K562 (cell line): ENCODE data around the gene ERN1. TPM values are rescaled to one million over a fixed set of nuclear protein-coding genes. Genes with fewer than 3 reads are reported as not detected.
A peak's percentile ranks its signal among the peaks of the same experiment; 100 is the strongest.

ENCODE experiments used
- CEBPG ChIP-seq, 3 experiments: fragments of 200-800 bp in 1 of 3; sonication (Bioruptor generic) in 1 of 3; sonication (generic) in 1 of 3; formaldehyde crosslinking in 1 of 3; IDR thresholded peaks in 2 of 3; conservative IDR thresholded peaks in 1 of 3; 2 replicates each; pipeline versions ENCODE4 v1.6.1 to v1.8.0; 2016 to 2022; ENCODE audit warnings: missing compliant biosample characterization in 2 of 3, missing genetic modification characterization in 2 of 3, mild to moderate bottlenecking in 1 of 3, missing genetic modification reagents in 1 of 3
- CREBBP ChIP-seq: IDR thresholded peaks from one replicate; pipeline ENCODE4 v1.6.1; 2012; ENCODE audit warnings: low read depth, mild to moderate bottlenecking, control low read depth, inconsistent platforms, low read length
- CREM ChIP-seq: IDR thresholded peaks from 2 replicates; pipeline ENCODE4 v1.6.1; 2014; ENCODE audit warnings: antibody characterized with exemption, low read depth
- DACH1 ChIP-seq: fragments of 450-650 bp; IDR thresholded peaks from 2 replicates; pipeline ENCODE4 v1.6.1; 2018; ENCODE audit not compliant: partially characterized antibody
- E2F3 ChIP-seq: fragments of 250-450 bp; sonication (Bioruptor Pico); IDR thresholded peaks from 2 replicates; pipeline ENCODE4 v1.4.0; 2020; ENCODE audit warnings: mild to moderate bottlenecking
- E2F8 ChIP-seq: fragments of 450-650 bp; IDR thresholded peaks from 2 replicates; pipeline ENCODE4 v1.7.1; 2018; ENCODE audit warnings: mild to moderate bottlenecking, low read depth; ENCODE audit not compliant: partially characterized antibody
- NFRKB ChIP-seq: fragments of 450-650 bp; IDR thresholded peaks from 2 replicates; pipeline ENCODE4 v1.6.1; 2016; ENCODE audit warnings: low read depth
- PURB ChIP-seq: sonication (generic); formaldehyde crosslinking; IDR thresholded peaks from 2 replicates; pipeline ENCODE4 v1.9.0; 2021; ENCODE audit warnings: low read depth, mild to moderate bottlenecking, missing genetic modification reagents
- RBBP5 ChIP-seq: fragments of 200-600 bp; sonication (generic); IDR thresholded peaks from 2 replicates; pipeline ENCODE4 v1.6.1; 2012; ENCODE audit warnings: borderline replicate concordance, mild to moderate bottlenecking, low read length, control low read depth, inconsistent platforms; ENCODE audit not compliant: insufficient read depth, poor library complexity, severe bottlenecking
- RBM17 ChIP-seq: fragments of 200-400 bp; formaldehyde crosslinking; IDR thresholded peaks from 2 replicates; pipeline ENCODE4 v1.6.1; 2017; ENCODE audit warnings: low read depth, mild to moderate bottlenecking, low read length, borderline replicate concordance
- TFAM ChIP-seq: fragments of 250-450 bp; sonication (Bioruptor Pico); conservative IDR thresholded peaks from 2 replicates; pipeline ENCODE4 v1.5.0; 2021; ENCODE audit warnings: mild to moderate bottlenecking, moderate library complexity
- UBTF ChIP-seq, 2 experiments: IDR thresholded peaks; 2 replicates each; pipeline ENCODE4 v1.6.1; 2012; ENCODE audit warnings: improper control_type of control experiment in 2 of 2, low read depth in 2 of 2, low read length in 2 of 2, borderline replicate concordance in 1 of 2
- ZNF197 ChIP-seq: fragments of 200-800 bp; sonication (Bioruptor generic); IDR thresholded peaks from 2 replicates; pipeline ENCODE4 v1.6.1; 2016; ENCODE audit warnings: low read depth, missing genetic modification characterization, missing compliant biosample characterization
- ZNF766 ChIP-seq: fragments of 200-800 bp; sonication (Bioruptor generic); conservative IDR thresholded peaks from 2 replicates; pipeline ENCODE4 v1.6.1; 2016; ENCODE audit warnings: missing genetic modification characterization, missing compliant biosample characterization
- ZZZ3 ChIP-seq: fragments of 450-650 bp; IDR thresholded peaks from 2 replicates; pipeline ENCODE4 v1.6.1; 2016; ENCODE audit warnings: antibody characterized with exemption, mild to moderate bottlenecking, moderate library complexity
- polyA plus RNA-seq, 8 experiments: library from polyadenylated mRNA; depleted of rRNA in 4 of 8; stranded (reverse) in 5 of 8; unstranded in 3 of 8; fragments of >200 nt; fragmentation: Nextera tagmentation in 2 of 8; fragmentation: Illumina TruSeq in 1 of 8; extraction: Ambion mirVana in 2 of 8; extraction: Trizol in 1 of 8; gene quantifications; 2 replicates each; pipeline versions ENCODE4 v1.2.1 to v1.2.3, GENCODE V29; 2011 to 2014; ENCODE audit warnings: inconsistent platforms in 1 of 8, missing spikeins in 1 of 8
- total RNA-seq, 7 experiments: library from RNA; depleted of rRNA in 6 of 7; stranded (reverse); fragments of >200 nt in 6 of 7; fragmentation: Illumina TruSeq in 2 of 7; extraction: Trizol in 2 of 7; gene quantifications; 2 replicates each; pipeline versions ENCODE4 v1.2.1 to v1.2.3, GENCODE V29; 2011 to 2021; ENCODE audit warnings: low replicate concordance in 1 of 7
- TF ChIP-seq, protein P1 (sequence below): fragments of 450-650 bp; formaldehyde crosslinking; IDR thresholded peaks from 2 replicates; pipeline ENCODE4 v1.4.0; 2020; ENCODE audit warnings: mild to moderate bottlenecking, mixed read lengths
- TF ChIP-seq, protein P2 (sequence below): fragments of 250-450 bp; sonication (Bioruptor Pico); IDR thresholded peaks from 2 replicates; pipeline ENCODE4 v1.9.0; 2021; ENCODE audit warnings: mild to moderate bottlenecking, inconsistent platforms

ERN1 gene
- total and polyA plus RNA-seq, 9 of the 15 experiments (the other 6 are each of a cell fraction or from before 2014, with no cell fraction given): 2.1 to 22.5 (median 7.3) TPM

- TF ChIP-seq UBTF (IDR thresholded peaks at IDR 0.05; ENCODE audit: borderline replicate concordance in 1 of 2, low read depth in 2 of 2, low read length in 2 of 2) (no peak), E2F3 (no peak), ZZZ3 (no peak), CREBBP (no peak), CREM (no peak), ZNF197 (no peak), DACH1 (no peak), E2F8 (no peak), RBBP5 (no peak), TFAM (CRISPR knock-in tag) (no peak), ZNF766 (CRISPR knock-in tag) (no peak), NFRKB (no peak), RBM17 (no peak), CEBPG (CRISPR knock-in tag; IDR thresholded peaks at IDR 0.05) (peak; percentile 67; the same call in 1 of the 2 replicates), CEBPG (tag; conservative IDR thresholded peaks at IDR 0.05 in 1 of 2, IDR thresholded peaks at IDR 0.05 in 1 of 2) (peak; percentile 58 to 70; a peak in 3 of 4 replicates), PURB (CRISPR knock-in tag) (no peak)
- TF ChIP-seq, protein P1, sequence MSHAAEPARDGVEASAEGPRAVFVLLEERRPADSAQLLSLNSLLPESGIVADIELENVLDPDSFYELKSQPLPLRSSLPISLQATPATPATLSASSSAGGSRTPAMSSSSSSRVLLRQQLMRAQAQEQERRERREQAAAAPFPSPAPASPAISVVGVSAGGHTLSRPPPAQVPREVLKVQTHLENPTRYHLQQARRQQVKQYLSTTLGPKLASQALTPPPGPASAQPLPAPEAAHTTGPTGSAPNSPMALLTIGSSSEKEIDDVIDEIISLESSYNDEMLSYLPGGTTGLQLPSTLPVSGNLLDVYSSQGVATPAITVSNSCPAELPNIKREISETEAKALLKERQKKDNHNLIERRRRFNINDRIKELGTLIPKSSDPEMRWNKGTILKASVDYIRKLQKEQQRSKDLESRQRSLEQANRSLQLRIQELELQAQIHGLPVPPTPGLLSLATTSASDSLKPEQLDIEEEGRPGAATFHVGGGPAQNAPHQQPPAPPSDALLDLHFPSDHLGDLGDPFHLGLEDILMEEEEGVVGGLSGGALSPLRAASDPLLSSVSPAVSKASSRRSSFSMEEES (CRISPR knock-in tag): no peak
- TF ChIP-seq, protein P2, sequence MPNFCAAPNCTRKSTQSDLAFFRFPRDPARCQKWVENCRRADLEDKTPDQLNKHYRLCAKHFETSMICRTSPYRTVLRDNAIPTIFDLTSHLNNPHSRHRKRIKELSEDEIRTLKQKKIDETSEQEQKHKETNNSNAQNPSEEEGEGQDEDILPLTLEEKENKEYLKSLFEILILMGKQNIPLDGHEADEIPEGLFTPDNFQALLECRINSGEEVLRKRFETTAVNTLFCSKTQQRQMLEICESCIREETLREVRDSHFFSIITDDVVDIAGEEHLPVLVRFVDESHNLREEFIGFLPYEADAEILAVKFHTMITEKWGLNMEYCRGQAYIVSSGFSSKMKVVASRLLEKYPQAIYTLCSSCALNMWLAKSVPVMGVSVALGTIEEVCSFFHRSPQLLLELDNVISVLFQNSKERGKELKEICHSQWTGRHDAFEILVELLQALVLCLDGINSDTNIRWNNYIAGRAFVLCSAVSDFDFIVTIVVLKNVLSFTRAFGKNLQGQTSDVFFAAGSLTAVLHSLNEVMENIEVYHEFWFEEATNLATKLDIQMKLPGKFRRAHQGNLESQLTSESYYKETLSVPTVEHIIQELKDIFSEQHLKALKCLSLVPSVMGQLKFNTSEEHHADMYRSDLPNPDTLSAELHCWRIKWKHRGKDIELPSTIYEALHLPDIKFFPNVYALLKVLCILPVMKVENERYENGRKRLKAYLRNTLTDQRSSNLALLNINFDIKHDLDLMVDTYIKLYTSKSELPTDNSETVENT (CRISPR knock-in tag): no peak
These were observed 130.0 kb downstream of the ERN1 start (continued) for GRCh38 chr17:63999680-64000531.
